Measurements from ENCODE around the gene CSNK1E.
A peak's percentile ranks its signal among the peaks of the same experiment; 100 is the strongest.

Gene CSNK1E

DNA sequence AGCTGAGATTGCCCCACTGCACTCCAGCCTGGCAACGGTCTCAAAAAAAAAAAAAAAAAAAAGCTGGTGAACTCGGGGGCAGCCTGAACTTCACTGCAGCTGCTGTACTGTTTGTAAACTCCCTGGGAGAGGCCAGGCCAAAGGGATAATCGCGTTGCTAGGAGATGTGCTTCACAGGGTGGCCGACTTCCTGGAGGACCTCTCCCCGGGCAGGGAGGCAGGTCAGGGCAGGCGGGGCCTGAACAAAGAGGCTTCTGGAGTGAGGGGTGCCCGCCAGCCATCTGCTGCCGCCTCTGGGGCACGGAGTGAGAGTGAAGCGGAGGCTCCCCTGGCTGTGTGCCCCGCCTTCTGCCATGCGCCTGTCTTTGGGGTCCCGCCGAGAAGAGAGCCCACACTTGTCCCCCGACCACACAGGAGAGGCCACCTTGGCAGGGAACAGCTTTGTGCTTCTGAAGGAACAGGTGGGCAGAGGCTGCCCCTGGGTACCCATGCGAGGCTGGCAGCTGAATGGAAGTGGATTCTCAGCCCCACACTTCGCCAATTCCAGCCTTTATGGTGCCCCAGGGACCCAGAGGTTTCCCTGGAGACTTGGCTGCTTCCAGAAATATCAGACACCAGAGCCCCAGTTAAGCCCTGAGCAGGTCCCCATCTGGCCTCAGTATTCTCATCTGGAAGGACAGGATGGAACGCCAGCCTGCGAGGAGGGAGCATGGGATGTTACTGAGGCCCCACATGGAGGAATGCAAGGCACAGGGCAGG is 74.0 kb downstream of the CSNK1E start:
- Mint-ChIP-seq H3K27me3 (ENCODE audit: low read depth, poor library complexity) (peaks cover 4% of the 10 kb centered on the region), H3K36me3 (ENCODE audit: low read depth) (peaks cover 32% of the 10 kb centered on the region), H3K27ac (peak overlapping the region; percentile 54), H3K4me1 (peaks cover 46% of the 10 kb centered on the region), H3K9me3 (no peaks in the 10 kb centered on the region), H3K4me3 (no peak overlapping the region)
- TF ChIP-seq, protein P1, sequence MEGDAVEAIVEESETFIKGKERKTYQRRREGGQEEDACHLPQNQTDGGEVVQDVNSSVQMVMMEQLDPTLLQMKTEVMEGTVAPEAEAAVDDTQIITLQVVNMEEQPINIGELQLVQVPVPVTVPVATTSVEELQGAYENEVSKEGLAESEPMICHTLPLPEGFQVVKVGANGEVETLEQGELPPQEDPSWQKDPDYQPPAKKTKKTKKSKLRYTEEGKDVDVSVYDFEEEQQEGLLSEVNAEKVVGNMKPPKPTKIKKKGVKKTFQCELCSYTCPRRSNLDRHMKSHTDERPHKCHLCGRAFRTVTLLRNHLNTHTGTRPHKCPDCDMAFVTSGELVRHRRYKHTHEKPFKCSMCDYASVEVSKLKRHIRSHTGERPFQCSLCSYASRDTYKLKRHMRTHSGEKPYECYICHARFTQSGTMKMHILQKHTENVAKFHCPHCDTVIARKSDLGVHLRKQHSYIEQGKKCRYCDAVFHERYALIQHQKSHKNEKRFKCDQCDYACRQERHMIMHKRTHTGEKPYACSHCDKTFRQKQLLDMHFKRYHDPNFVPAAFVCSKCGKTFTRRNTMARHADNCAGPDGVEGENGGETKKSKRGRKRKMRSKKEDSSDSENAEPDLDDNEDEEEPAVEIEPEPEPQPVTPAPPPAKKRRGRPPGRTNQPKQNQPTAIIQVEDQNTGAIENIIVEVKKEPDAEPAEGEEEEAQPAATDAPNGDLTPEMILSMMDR (IDR thresholded peaks at IDR 0.05) = no peak
- peak; percentile 46 for DNase-seq

DNA sequence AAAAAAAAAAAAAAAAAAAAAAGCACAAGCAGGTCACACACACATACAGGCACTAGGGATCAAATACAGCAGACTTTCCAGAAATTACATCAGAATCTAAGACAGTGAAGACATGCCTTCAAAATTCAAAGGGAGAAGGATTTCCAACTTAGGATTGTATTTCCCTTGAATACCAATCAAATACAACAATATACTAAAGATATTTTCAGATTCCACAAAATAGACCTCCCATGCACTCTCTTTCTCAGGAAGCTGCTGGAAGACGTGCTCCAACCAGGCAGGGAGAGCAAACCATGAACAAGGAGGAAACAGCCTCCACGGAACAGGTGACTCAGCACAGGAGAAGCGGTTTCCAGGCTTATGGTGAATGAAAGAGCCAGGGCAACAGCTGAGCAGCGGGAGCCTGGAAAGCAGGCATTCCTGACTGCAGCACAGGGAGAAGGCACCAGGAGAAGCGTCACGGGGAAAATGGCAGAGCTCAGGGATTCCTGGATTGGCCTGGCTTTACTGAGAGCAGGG is 76.4 kb downstream of the CSNK1E start:
- Mint-ChIP-seq H3K4me1 (peaks cover 46% of the 10 kb centered on the region), H3K36me3 (ENCODE audit: low read depth) (peaks cover 23% of the 10 kb centered on the region), H3K9me3 (no peaks in the 10 kb centered on the region), H3K27me3 (ENCODE audit: low read depth, poor library complexity) (no peaks in the 10 kb centered on the region), H3K27ac (peak overlapping the region; percentile 18), H3K4me3 (no peak overlapping the region)
- no peak for DNase-seq
- TF ChIP-seq, protein P1 (IDR thresholded peaks at IDR 0.05) = no peak

All from nephron progenitor cell (in vitro differentiated cells).